GM12878 (cell line): Measurements from ENCODE around the gene MLLT3. TPM values are rescaled to one million over a fixed set of nuclear protein-coding genes. Genes with fewer than 3 reads are reported as not detected.

Source experiments
- ATAC-seq: fragments of 200-7000 bp; cut with Tn5 transposase; 3 replicates; pipeline ENCODE4 v1.9.1; 2020; ENCODE audit warnings: mild to moderate bottlenecking, moderate library complexity
- BruUV-seq: library from RNA; stranded (reverse); fragments of 400-500 nt; replicated peaks from 2 replicates; lab custom pipeline; 2021; lab: Mats Ljungman, UMichigan
- CTCF ChIA-PET: fragments of 300-600 bp; sonication (Branson Sonifier 250); formaldehyde crosslinking; extraction: SDS; loops from one replicate; lab custom pipeline; 2021; ENCODE audit warnings: inconsistent platforms; lab: Yijun Ruan, JAX
- POLR2A ChIA-PET: fragments of 350-600 bp; formaldehyde crosslinking; extraction: SDS; loops from one replicate; lab custom pipeline; 2021; ENCODE audit warnings: inconsistent platforms; lab: Charles Lee
- RAD21 ChIA-PET: fragments of 300-600 bp; sonication (Branson Sonifier 250); formaldehyde crosslinking; loops from one replicate; lab custom pipeline; 2023; ENCODE audit warnings: antibody characterized with exemption; ENCODE audit not compliant: unreplicated experiment; lab: Charles Lee
- SMC1A ChIA-PET: fragments of 300-600 bp; sonication (Branson Sonifier 250); formaldehyde crosslinking; loops from one replicate; lab custom pipeline; 2023; ENCODE audit not compliant: unreplicated experiment, uncharacterized antibody; lab: Charles Lee
- DNase-seq: peaks from one replicate; pipeline ENCODE4 v3.0.0-alpha.2; 2011; ENCODE audit warnings: low read depth, low spot score
- FAIRE-seq: peaks from 3 replicates; lab custom pipeline; 2011; peaks lifted over from hg19 to GRCh38; lab: Jason Lieb, UNC
- H2AFZ ChIP-seq: 2 replicates; pipeline ENCODE4 v1.6.0; 2011; ENCODE audit warnings: low read depth, low read length, control low read depth; ENCODE audit not compliant: control insufficient read depth
- H3K27ac ChIP-seq: 2 replicates; pipeline ENCODE4 v1.5.1; 2011; ENCODE audit warnings: control low read depth; ENCODE audit not compliant: control insufficient read depth, insufficient read depth
- H3K27me3 ChIP-seq, 2 experiments: replicated peaks in 1 of 2; 2 replicates each; pipeline versions ENCODE4 v1.6.0 to v1.6.1; 2011; ENCODE audit warnings: low read length in 1 of 2; ENCODE audit not compliant: control insufficient read depth in 2 of 2, insufficient read depth in 2 of 2
- H3K36me3 ChIP-seq, 2 experiments: 2 replicates each; pipeline ENCODE4 v1.5.1; 2011; ENCODE audit warnings: low read length in 1 of 2; ENCODE audit not compliant: control insufficient read depth in 2 of 2, insufficient read depth in 2 of 2
- H3K4me1 ChIP-seq: 2 replicates; pipeline ENCODE4 v1.6.1; 2011; ENCODE audit warnings: mild to moderate bottlenecking, low read length, moderate library complexity, mixed read lengths; ENCODE audit not compliant: control insufficient read depth, insufficient read depth
- H3K4me2 ChIP-seq: 2 replicates; pipeline ENCODE4 v1.6.0; 2011; ENCODE audit warnings: control low read depth; ENCODE audit not compliant: control insufficient read depth, insufficient read depth
- H3K4me3 ChIP-seq: fragments of 200-600 bp; sonication (generic); 2 replicates; pipeline ENCODE4 v1.5.1; 2016
- H3K79me2 ChIP-seq: 2 replicates; pipeline ENCODE4 v1.6.0; 2011; ENCODE audit warnings: low read length; ENCODE audit not compliant: control insufficient read depth, insufficient read depth
- H3K9ac ChIP-seq: 2 replicates; pipeline ENCODE4 v1.8.0; 2011; ENCODE audit warnings: low read length, control low read depth, mixed read lengths; ENCODE audit not compliant: control insufficient read depth, insufficient read depth
- H3K9me3 ChIP-seq: replicated peaks from 3 replicates; pipeline ENCODE4 v1.5.1; 2011; ENCODE audit warnings: mild to moderate bottlenecking, low read length; ENCODE audit not compliant: control insufficient read depth, insufficient read depth
- H4K20me1 ChIP-seq: 2 replicates; pipeline ENCODE4 v1.6.0; 2011; ENCODE audit not compliant: control insufficient read depth, insufficient read depth
- BACH1 ChIP-seq: fragments of 450-650 bp; IDR thresholded peaks from 2 replicates; pipeline ENCODE4 v1.6.1; 2017; ENCODE audit warnings: mild to moderate bottlenecking, borderline replicate concordance
- CHD4 ChIP-seq: fragments of 200-600 bp; sonication (generic); IDR thresholded peaks from 2 replicates; pipeline ENCODE4 v1.6.1; 2016; ENCODE audit warnings: mild to moderate bottlenecking
- CREM ChIP-seq: IDR thresholded peaks from 2 replicates; pipeline ENCODE4 v1.6.1; 2014; ENCODE audit warnings: antibody characterized with exemption, low read depth
- FOS ChIP-seq: IDR thresholded peaks from 3 replicates; pipeline ENCODE4 v1.6.1; 2011; ENCODE audit warnings: borderline replicate concordance; ENCODE audit not compliant: insufficient read length; ENCODE audit errors: extremely low read depth
- GATAD2B ChIP-seq: fragments of 450-650 bp; conservative IDR thresholded peaks from 2 replicates; pipeline ENCODE4 v1.6.1; 2017; ENCODE audit warnings: low read depth, mild to moderate bottlenecking, moderate library complexity
- HDAC6 ChIP-seq: fragments of 200-600 bp; sonication (generic); IDR thresholded peaks from one replicate; pipeline ENCODE4 v1.8.0; 2017; ENCODE audit warnings: antibody characterized with exemption; ENCODE audit not compliant: unreplicated experiment
- IRF5 ChIP-seq: fragments of 450-650 bp; IDR thresholded peaks from 2 replicates; pipeline ENCODE4 v1.6.1; 2017; ENCODE audit warnings: borderline replicate concordance
- KLF5 ChIP-seq: fragments of 450-650 bp; IDR thresholded peaks from 2 replicates; pipeline ENCODE4 v1.6.1; 2014; ENCODE audit warnings: mild to moderate bottlenecking; ENCODE audit not compliant: partially characterized antibody
- MXI1 ChIP-seq: fragments of 150-350 bp; IDR thresholded peaks from 2 replicates; pipeline ENCODE4 v1.6.1; 2011; ENCODE audit warnings: low read depth, mild to moderate bottlenecking, inconsistent platforms, low read length, improper control_type of control experiment
- PBX3 ChIP-seq: IDR thresholded peaks from 2 replicates; pipeline ENCODE4 v1.6.1; 2011; ENCODE audit warnings: mild to moderate bottlenecking, low read depth, low read length, moderate library complexity; ENCODE audit not compliant: insufficient replicate concordance
- RAD21 ChIP-seq: IDR thresholded peaks from 2 replicates; pipeline ENCODE4 v1.6.1; 2011; ENCODE audit warnings: mild to moderate bottlenecking, low read depth, low read length, moderate library complexity; ENCODE audit not compliant: insufficient read depth
- SMAD5 ChIP-seq: IDR thresholded peaks from 2 replicates; pipeline ENCODE4 v1.6.1; 2016; ENCODE audit warnings: antibody characterized with exemption, low read depth
- SP1 ChIP-seq: IDR thresholded peaks from one replicate; pipeline ENCODE4 v1.6.1; 2011; ENCODE audit warnings: low read depth, low read length
- SPI1 ChIP-seq: IDR thresholded peaks from 2 replicates; pipeline ENCODE4 v1.6.1; 2011; ENCODE audit warnings: low read depth, mild to moderate bottlenecking, low read length, moderate library complexity, borderline replicate concordance; ENCODE audit not compliant: insufficient read depth
- SREBF2 ChIP-seq: IDR thresholded peaks from 2 replicates; pipeline ENCODE4 v1.6.1; 2012; ENCODE audit warnings: mild to moderate bottlenecking, low read length
- STAT3 ChIP-seq: IDR thresholded peaks from 2 replicates; pipeline ENCODE4 v1.6.1; 2011; ENCODE audit warnings: low read depth, low read length, improper control_type of control experiment
- SUZ12 ChIP-seq: fragments of 200-600 bp; sonication (generic); IDR thresholded peaks from one replicate; pipeline ENCODE4 v1.6.1; 2018; ENCODE audit warnings: antibody characterized with exemption, mild to moderate bottlenecking; ENCODE audit not compliant: unreplicated experiment
- WGBS: methylation state at CpG from one replicate; pipeline ENCODE4 v1.1.6; 2016; ENCODE audit warnings: low lambda C conversion rate; ENCODE audit not compliant: insufficient replicate concordance, insufficient coverage; ENCODE audit errors: missing lambda C conversion rate; 5-methylcytosine and 5-hydroxymethylcytosine counted together
- in situ Hi-C: fragments of 300-500 bp; cut with MboI; formaldehyde crosslinking; loops from 9 replicates; pipeline ENCODE4 v1.14.3; 2018; ENCODE audit warnings: mixed read lengths
- intact Hi-C: fragments of 100-400 bp; cut with micrococcal nuclease; formaldehyde crosslinking; loops from one replicate; pipeline ENCODE4 v1.14.2; 2022; ENCODE audit not compliant: unreplicated experiment
- polyA plus RNA-seq, 11 experiments: library from polyadenylated mRNA; depleted of rRNA in 4 of 11; unstranded in 6 of 11; stranded (reverse) in 5 of 11; fragments of >200 nt; fragmentation: Nextera tagmentation in 4 of 11; fragmentation: Illumina TruSeq in 1 of 11; extraction: Ambion mirVana in 4 of 11; extraction: Trizol in 1 of 11; gene quantifications; 1 replicate in 1 of 11; 2 replicates in 10 of 11; pipeline versions ENCODE4 v1.2.1 to v1.2.3, GENCODE V29; 2011 to 2016; ENCODE audit warnings: inconsistent platforms in 2 of 11, missing spikeins in 2 of 11, low read depth in 1 of 11
- total RNA-seq, 4 experiments: library from RNA; depleted of rRNA in 3 of 4; stranded (reverse); fragments of >200 nt in 3 of 4; fragmentation: Illumina TruSeq in 1 of 4; extraction: Trizol in 1 of 4; gene quantifications; 2 replicates each; pipeline versions ENCODE4 v1.2.1 to v1.2.3, GENCODE V29; 2013 to 2021

Gene MLLT3
- total and polyA plus RNA-seq, 10 of the 15 experiments (the other 5 are each of a cell fraction or from before 2014, with no cell fraction given), result 17.7 to 72.3 (median 35.6) TPM

GRCh38 chr9:20297646-20298084, 324.6 kb downstream of the MLLT3 start:
- CTCF ChIA-PET, result interaction anchor here (1.3 kb wide), 1 partner anchor 22 kb away, joined by 3 read pairs; no protein-coding TSS in a partner anchor
- WGBS, result 31% methylated on average over 6 of the region's 6 CpGs
- Histone ChIP-seq H3K9me3 (no peaks in the 10 kb centered on the region), H3K9ac (no peak overlapping the region), H3K27me3 (no peaks in the 10 kb centered on the region), H3K36me3 (no peaks in the 10 kb centered on the region), H3K79me2 (no peaks in the 10 kb centered on the region), H2AFZ (no peak overlapping the region), H3K4me2 (no peak overlapping the region), H3K4me3 (no peak overlapping the region), H3K4me1 (no peaks in the 10 kb centered on the region), H4K20me1 (no peaks in the 10 kb centered on the region), H3K27ac (no peak overlapping the region)
- in situ Hi-C loops (loop anchor here (5.0 kb wide), 1 partner anchor 50 kb away; no protein-coding TSS in a partner anchor), intact Hi-C loops (no loop called here)
- POLR2A ChIA-PET, result no interaction called here
- ATAC-seq (no peak), FAIRE-seq (no peak), DNase-seq (no peak)
- no peak for TF ChIP-seq STAT3
- TF ChIP-seq KLF5, result no peak
- no peak for TF ChIP-seq GATAD2B
- no peak for TF ChIP-seq FOS
- TF ChIP-seq SMAD5, result no peak
- TF ChIP-seq CREM, result no peak
- no peak for TF ChIP-seq HDAC6
- SMC1A ChIA-PET, result interaction anchor here (0.5 to 1.6 kb wide), 2 partner anchors 24 to 67 kb away, joined by 3 read pairs; no protein-coding TSS in a partner anchor
- no TSS peak for BruUV-seq
- RAD21 ChIA-PET, result no interaction called here

- Histone ChIP-seq H3K27me3 (no peaks in the 10 kb centered on the region), H3K9ac (no peak overlapping the region), H3K9me3 (no peaks in the 10 kb centered on the region), H3K79me2 (no peaks in the 10 kb centered on the region), H3K27ac (no peak overlapping the region), H3K4me2 (no peak overlapping the region)
- WGBS, result 59% methylated on average over 1 of the region's 1 CpG
- RAD21 ChIA-PET, result no interaction called here
- TF ChIP-seq MXI1 (no peak), BACH1 (no peak), RAD21 (no peak), SPI1 (no peak), IRF5 (no peak), SUZ12 (no peak), PBX3 (no peak), CHD4 (no peak), SP1 (no peak), SREBF2 (no peak)
- TF ChIP-seq, all 136 proteins: peak for 0
- Histone ChIP-seq H3K4me3 (no peak overlapping the region), H3K36me3 (no peaks in the 10 kb centered on the region), H2AFZ (no peak overlapping the region), H4K20me1 (no peaks in the 10 kb centered on the region), H3K4me1 (no peaks in the 10 kb centered on the region)
- intact Hi-C loops (no loop called here), in situ Hi-C loops (loop anchor here (5.0 kb wide), 1 partner anchor 52 kb away; no protein-coding TSS in a partner anchor)
- no TSS peak for BruUV-seq
- ChIA-PET SMC1A (no interaction called here), POLR2A (no interaction called here), CTCF (no interaction called here)
- ATAC-seq, result no peak
- no peak for DNase-seq
- FAIRE-seq, result no peak
Observed at GRCh38 chr9:20295555-20295954, 326.7 kb downstream of the MLLT3 start.
